DND-41 (cell line): ENCODE measurements around the gene CTNNA3.
"Not testable (repeated sequence)": the region's sequence is repeated elsewhere in the genome, so short reads cannot be mapped to it uniquely, and the experiment has no call there.

Source experiments
- ATAC-seq: fragments of 200-7000 bp; cut with Tn5 transposase; 3 replicates; pipeline ENCODE4 v1.9.1; 2021; ENCODE audit warnings: low read depth; ENCODE audit not compliant: insufficient read depth
- DNase-seq: peaks from one replicate; pipeline ENCODE4 v3.0.0-alpha.2; 2020
- H2AFZ ChIP-seq: 2 replicates; pipeline ENCODE4 v1.6.0; 2012; ENCODE audit warnings: low read depth, low read length
- H3K27ac ChIP-seq: 2 replicates; pipeline ENCODE4 v1.5.1; 2012; ENCODE audit warnings: low read length, inconsistent platforms
- H3K27me3 ChIP-seq: fragments of 200-600 bp; sonication (generic); 2 replicates; pipeline ENCODE4 v1.6.0; 2012; ENCODE audit warnings: low read length, mild to moderate bottlenecking, inconsistent platforms; ENCODE audit not compliant: insufficient read depth, poor library complexity
- H3K36me3 ChIP-seq: 2 replicates; pipeline ENCODE4 v1.5.1; 2012; ENCODE audit warnings: low read length, inconsistent platforms; ENCODE audit not compliant: insufficient read depth
- H3K4me1 ChIP-seq: 2 replicates; pipeline ENCODE4 v1.5.1; 2012; ENCODE audit warnings: mild to moderate bottlenecking, low read length; ENCODE audit not compliant: insufficient read depth
- H3K4me2 ChIP-seq: 2 replicates; pipeline ENCODE4 v1.6.0; 2012; ENCODE audit warnings: mild to moderate bottlenecking, moderate library complexity, low read length, inconsistent platforms; ENCODE audit not compliant: insufficient read depth
- H3K4me3 ChIP-seq, 2 experiments: fragments of 200-600 bp in 1 of 2; shearing (Covaris generic) in 1 of 2; 2 replicates each; pipeline ENCODE4 v1.5.1; 2012 to 2016; ENCODE audit warnings: inconsistent platforms in 2 of 2, low read length in 2 of 2, mild to moderate bottlenecking in 2 of 2, low read depth in 1 of 2, moderate library complexity in 1 of 2
- H3K79me2 ChIP-seq: 2 replicates; pipeline ENCODE4 v1.6.0; 2012; ENCODE audit warnings: low read length, inconsistent platforms; ENCODE audit not compliant: insufficient read depth
- H3K9ac ChIP-seq: 2 replicates; pipeline ENCODE4 v1.6.0; 2012; ENCODE audit warnings: low read depth, mild to moderate bottlenecking, inconsistent platforms, low read length, moderate library complexity
- H3K9me3 ChIP-seq: 2 replicates; pipeline ENCODE4 v1.5.1; 2012; ENCODE audit warnings: low read length, moderate library complexity, mild to moderate bottlenecking, inconsistent platforms; ENCODE audit not compliant: insufficient read depth, severe bottlenecking
- H4K20me1 ChIP-seq: 2 replicates; pipeline ENCODE4 v1.6.0; 2012; ENCODE audit warnings: low read length; ENCODE audit not compliant: insufficient read depth
- EZH2 ChIP-seq: IDR thresholded peaks from 3 replicates; pipeline ENCODE4 v1.6.1; 2012; ENCODE audit warnings: borderline replicate concordance, low read depth, mild to moderate bottlenecking, moderate library complexity, low read length, inconsistent platforms; ENCODE audit not compliant: severe bottlenecking
- TF ChIP-seq, protein P1 (sequence below): IDR thresholded peaks from 2 replicates; pipeline ENCODE4 v1.5.1; 2012; ENCODE audit warnings: borderline replicate concordance, low read length, moderate library complexity, mild to moderate bottlenecking; ENCODE audit not compliant: poor library complexity, severe bottlenecking; ENCODE audit errors: extremely low read depth

The CTNNA3 gene

DNA sequence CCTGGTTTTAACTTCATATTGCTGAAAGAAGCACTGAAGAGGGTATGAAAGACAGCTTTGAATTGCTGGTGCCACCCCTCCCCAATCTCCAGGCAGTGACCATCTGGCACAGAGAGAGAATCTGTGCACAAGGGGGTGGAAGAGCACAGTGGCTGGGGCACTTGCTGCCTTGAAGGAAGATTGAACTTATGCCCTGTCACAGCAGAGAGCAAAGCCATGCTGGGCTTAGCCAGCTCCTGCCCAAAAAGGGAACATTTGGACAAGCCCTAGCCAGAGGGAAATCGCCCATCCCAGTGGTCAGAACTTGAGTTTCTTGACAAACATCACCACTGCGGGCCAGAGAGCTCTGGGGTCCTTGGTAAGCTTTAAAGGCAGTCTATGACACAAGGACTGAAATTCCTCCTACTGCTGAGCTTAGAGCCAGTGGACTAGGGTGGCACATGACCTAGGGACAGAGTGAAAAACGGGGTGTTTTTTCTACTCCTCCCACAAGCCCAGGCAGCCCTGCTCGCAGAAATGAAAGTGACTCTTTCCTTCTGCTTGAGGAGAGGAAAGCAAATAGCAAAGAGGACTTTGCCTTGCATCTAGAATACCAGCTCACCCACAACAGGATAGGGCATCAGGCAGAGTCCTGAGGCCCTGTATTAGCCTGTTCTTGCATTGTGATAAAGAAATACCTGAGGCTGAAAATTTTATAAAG, 257.2 kb downstream of the CTNNA3 start:
- Histone ChIP-seq H3K9me3 (no peaks in the 10 kb centered on the region), H3K36me3 (no peaks in the 10 kb centered on the region), H3K4me2 (no peak overlapping the region), H3K27me3 (no peaks in the 10 kb centered on the region), H3K79me2 (no peaks in the 10 kb centered on the region), H4K20me1 (no peaks in the 10 kb centered on the region), H2AFZ (no peak overlapping the region), H3K4me3 (no peak overlapping the region), H3K4me1 (no peaks in the 10 kb centered on the region), H3K9ac (no peak overlapping the region), H3K27ac (no peak overlapping the region)
- TF ChIP-seq, protein P1, sequence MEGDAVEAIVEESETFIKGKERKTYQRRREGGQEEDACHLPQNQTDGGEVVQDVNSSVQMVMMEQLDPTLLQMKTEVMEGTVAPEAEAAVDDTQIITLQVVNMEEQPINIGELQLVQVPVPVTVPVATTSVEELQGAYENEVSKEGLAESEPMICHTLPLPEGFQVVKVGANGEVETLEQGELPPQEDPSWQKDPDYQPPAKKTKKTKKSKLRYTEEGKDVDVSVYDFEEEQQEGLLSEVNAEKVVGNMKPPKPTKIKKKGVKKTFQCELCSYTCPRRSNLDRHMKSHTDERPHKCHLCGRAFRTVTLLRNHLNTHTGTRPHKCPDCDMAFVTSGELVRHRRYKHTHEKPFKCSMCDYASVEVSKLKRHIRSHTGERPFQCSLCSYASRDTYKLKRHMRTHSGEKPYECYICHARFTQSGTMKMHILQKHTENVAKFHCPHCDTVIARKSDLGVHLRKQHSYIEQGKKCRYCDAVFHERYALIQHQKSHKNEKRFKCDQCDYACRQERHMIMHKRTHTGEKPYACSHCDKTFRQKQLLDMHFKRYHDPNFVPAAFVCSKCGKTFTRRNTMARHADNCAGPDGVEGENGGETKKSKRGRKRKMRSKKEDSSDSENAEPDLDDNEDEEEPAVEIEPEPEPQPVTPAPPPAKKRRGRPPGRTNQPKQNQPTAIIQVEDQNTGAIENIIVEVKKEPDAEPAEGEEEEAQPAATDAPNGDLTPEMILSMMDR, result no peak
- no peak for TF ChIP-seq EZH2
- DNase-seq (no peak), ATAC-seq (no peak)

DNA sequence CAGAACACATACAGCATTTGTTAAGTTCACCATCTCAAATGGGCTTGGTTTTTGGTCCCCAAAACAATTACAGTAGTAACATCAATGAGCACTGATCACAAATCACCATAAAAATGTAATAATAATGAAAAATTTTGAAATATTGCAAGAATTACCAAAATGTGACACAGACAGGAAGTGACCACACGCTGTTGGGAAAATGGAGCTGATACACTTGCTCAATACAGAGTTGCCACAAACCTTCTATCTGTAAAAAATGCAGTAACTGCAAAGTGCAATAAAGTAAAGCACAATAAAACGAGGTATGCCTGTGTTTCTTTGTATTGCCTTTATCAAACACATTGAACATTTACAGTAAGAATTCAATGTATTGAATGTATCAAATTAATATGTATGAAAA, 262.7 kb downstream of the CTNNA3 start:
- ATAC-seq (no peak), DNase-seq (no peak)
- Histone ChIP-seq H3K79me2 (no peaks in the 10 kb centered on the region), H2AFZ (no peak overlapping the region), H3K4me2 (no peak overlapping the region), H3K9me3 (no peaks in the 10 kb centered on the region), H3K27me3 (no peaks in the 10 kb centered on the region), H3K27ac (no peak overlapping the region), H3K9ac (no peak overlapping the region), H3K36me3 (no peaks in the 10 kb centered on the region), H3K4me3 (no peak overlapping the region), H4K20me1 (no peaks in the 10 kb centered on the region), H3K4me1 (no peaks in the 10 kb centered on the region)
- TF ChIP-seq EZH2, result no peak
- TF ChIP-seq, protein P1, result no peak

DNA sequence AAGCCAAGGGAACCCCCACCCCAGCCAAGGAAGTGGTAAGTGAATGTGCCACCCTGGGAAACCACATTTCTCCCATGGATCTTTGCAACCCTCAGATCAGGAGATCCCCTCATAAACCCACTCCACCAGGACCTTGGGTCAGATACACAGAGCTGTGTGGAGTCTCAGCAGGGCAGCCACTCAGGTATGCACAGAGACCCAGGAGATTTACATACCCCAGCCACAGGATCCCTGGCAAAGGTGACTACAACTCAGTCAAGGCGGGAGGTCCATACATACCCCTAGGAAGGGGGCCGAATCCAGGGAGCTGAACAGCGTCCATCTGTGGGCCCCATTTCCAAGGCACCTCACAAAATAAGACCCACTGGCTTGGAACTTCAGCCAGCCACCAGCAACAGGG, 293.4 kb downstream of the CTNNA3 start:
- no peaks in the 10 kb centered on the region for H4K20me1 ChIP-seq
- no peaks in the 10 kb centered on the region for H3K4me1 ChIP-seq
- no peak overlapping the region for H3K27ac ChIP-seq
- H3K4me3 ChIP-seq, result no peak overlapping the region
- H3K36me3 ChIP-seq, result no peaks in the 10 kb centered on the region
- H3K4me2 ChIP-seq, result no peak overlapping the region
- H3K27me3 ChIP-seq, result no peaks in the 10 kb centered on the region
- H3K9me3 ChIP-seq, result no peaks in the 10 kb centered on the region
- ATAC-seq (no peak), DNase-seq (no peak)
- H2AFZ ChIP-seq, result no peak overlapping the region
- TF ChIP-seq, protein P1, result no peak
- TF ChIP-seq EZH2, result no peak
- no peaks in the 10 kb centered on the region for H3K79me2 ChIP-seq
- no peak overlapping the region for H3K9ac ChIP-seq

DNA sequence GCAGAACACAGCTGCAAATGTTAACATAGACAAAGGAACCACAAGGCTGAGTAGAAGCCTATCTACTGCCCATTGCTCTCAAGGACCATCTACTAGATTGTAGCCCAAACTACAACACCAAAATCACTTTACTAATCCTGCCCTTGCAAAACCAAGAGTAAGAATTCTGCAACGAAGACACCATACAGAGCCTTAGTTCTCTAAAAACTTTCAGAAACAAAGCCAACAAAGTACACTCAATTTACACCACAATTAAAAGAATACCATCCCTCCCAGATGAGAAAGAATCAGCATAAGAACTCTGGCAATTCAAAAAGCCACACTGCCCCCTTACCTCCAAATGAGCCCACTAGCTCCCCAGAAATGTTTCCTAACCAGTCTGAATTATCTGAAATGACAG, 294.3 kb downstream of the CTNNA3 start:
- Histone ChIP-seq H4K20me1 (no peaks in the 10 kb centered on the region), H3K9me3 (no peaks in the 10 kb centered on the region), H3K27ac (no peak overlapping the region), H3K9ac (no peak overlapping the region), H3K36me3 (no peaks in the 10 kb centered on the region), H3K4me2 (no peak overlapping the region), H3K79me2 (no peaks in the 10 kb centered on the region), H3K27me3 (no peaks in the 10 kb centered on the region), H2AFZ (no peak overlapping the region), H3K4me1 (no peaks in the 10 kb centered on the region), H3K4me3 (no peak overlapping the region)
- DNase-seq (no peak), ATAC-seq (no peak)
- TF ChIP-seq, protein P1, result no peak
- TF ChIP-seq EZH2, result no peak

DNA sequence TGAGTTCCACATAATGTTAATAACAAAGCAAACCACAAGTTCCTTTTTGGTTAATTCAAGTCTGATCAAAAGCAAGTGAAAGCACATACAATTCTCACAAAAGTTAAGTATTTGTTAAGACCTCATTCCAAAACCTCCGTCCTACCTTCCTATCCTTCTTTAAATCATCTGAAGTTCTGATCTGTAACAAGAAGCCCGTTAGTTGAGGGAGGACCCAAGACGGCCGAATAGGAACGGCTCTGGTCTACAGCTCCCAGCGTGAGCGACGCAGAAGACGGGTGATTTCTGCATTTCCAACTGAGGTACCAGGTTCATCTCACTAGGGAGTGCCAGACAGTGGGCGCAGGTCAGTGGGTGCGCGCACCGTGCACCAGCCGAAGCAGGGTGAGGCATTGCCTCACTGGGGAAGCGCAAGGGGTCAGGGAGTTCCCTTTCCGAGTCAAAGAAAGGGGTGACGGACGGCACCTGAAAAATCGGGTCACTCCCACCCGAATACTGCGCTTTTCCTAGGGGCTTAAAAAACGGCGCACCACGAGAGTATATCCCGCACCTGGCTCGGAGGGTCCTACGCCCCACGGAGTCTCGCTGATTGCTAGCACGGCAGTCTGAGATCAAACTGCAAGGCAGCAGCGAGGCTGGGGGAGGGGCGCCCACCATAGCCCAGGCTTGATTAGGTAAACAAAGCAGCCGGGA, 309.0 kb downstream of the CTNNA3 start:
- not testable (repeated sequence) for DNase-seq, H3K9me3 ChIP-seq, H3K27ac ChIP-seq, H4K20me1 ChIP-seq, H3K36me3 ChIP-seq, H2AFZ ChIP-seq, H3K27me3 ChIP-seq, H3K79me2 ChIP-seq, H3K4me3 ChIP-seq, H3K4me2 ChIP-seq, H3K9ac ChIP-seq, ATAC-seq, H3K4me1 ChIP-seq
